Measurements from ENCODE around the gene MXRA7. TPM values are rescaled to one million over a fixed set of nuclear protein-coding genes. Genes with fewer than 3 reads are reported as not detected.
"Not testable (repeated sequence)": the region's sequence is repeated elsewhere in the genome, so short reads cannot be mapped to it uniquely, and the experiment has no call there.

The MXRA7 gene
- 84.9 TPM for polyA plus RNA-seq (2013, experiment 1 of 2)
- polyA plus RNA-seq (2013, experiment 2 of 2) = 83.0 TPM

GRCh38 chr17:76710863-76711611, at the start of gene MXRA7:
Gene MXRA7, minus strand, starts transcription at chr17:76710965. Its CDS starts 19 bp downstream, at chr17:76710946.
- Histone ChIP-seq H3K36me3 (ENCODE audit: control insufficient read depth, insufficient read depth, low read length) (peaks cover 37% of the 10 kb centered on the region), H3K4me3 (ENCODE audit: extremely low read depth, insufficient read depth, low read length, poor library complexity, severe bottlenecking) (peak within 1 kb of the TSS; percentile 66), H3K9me3 (ENCODE audit: control insufficient read depth, low read length) (no peaks in the 10 kb centered on the region), H3K27ac (ENCODE audit: low read depth, low read length, severe bottlenecking) (peak within 1 kb of the TSS; percentile 96), H3K4me1 (ENCODE audit: control insufficient read depth, insufficient read depth, low read length, poor library complexity, severe bottlenecking) (peaks cover 13% of the 10 kb centered on the region)
- 23 to 29% methylated on average over 13 to 17 of the region's 56 CpGs for WGBS, 2 experiments (ENCODE audit: insufficient coverage in 2 of 2)

- Histone ChIP-seq H3K4me1 (ENCODE audit: control insufficient read depth, insufficient read depth, low read length, poor library complexity, severe bottlenecking) (peaks cover 4% of the 10 kb centered on the region), H3K9me3 (ENCODE audit: control insufficient read depth, low read length) (no peaks in the 10 kb centered on the region), H3K4me3 (ENCODE audit: extremely low read depth, insufficient read depth, low read length, poor library complexity, severe bottlenecking) (no peak overlapping the region), H3K27ac (ENCODE audit: low read depth, low read length, severe bottlenecking) (no peak overlapping the region), H3K36me3 (ENCODE audit: control insufficient read depth, insufficient read depth, low read length) (peaks cover 55% of the 10 kb centered on the region)
- WGBS, 2 experiments (ENCODE audit: insufficient coverage in 2 of 2) = 100% methylated on average over 1 of the region's 3 CpGs
These were observed 47.8 kb upstream of the MXRA7 start for GRCh38 chr17:76758570-76758969.

- H3K4me3 ChIP-seq (ENCODE audit: extremely low read depth, insufficient read depth, low read length, poor library complexity, severe bottlenecking) = no peak overlapping the region
- H3K27ac ChIP-seq (ENCODE audit: low read depth, low read length, severe bottlenecking) = no peak overlapping the region
- no peaks in the 10 kb centered on the region for H3K9me3 ChIP-seq (ENCODE audit: control insufficient read depth, low read length)
- H3K4me1 ChIP-seq (ENCODE audit: control insufficient read depth, insufficient read depth, low read length, poor library complexity, severe bottlenecking) = no peaks in the 10 kb centered on the region
- H3K36me3 ChIP-seq (ENCODE audit: control insufficient read depth, insufficient read depth, low read length) = peaks cover 64% of the 10 kb centered on the region
- 93 to 98% methylated on average over 3 of the region's 5 CpGs for WGBS, 2 experiments (ENCODE audit: insufficient coverage in 2 of 2)
These were observed 46.5 kb upstream of the MXRA7 start for GRCh38 chr17:76757256-76757655.

GRCh38 chr17:76755285-76755684, 44.5 kb upstream of the MXRA7 start:
- Histone ChIP-seq H3K4me3 (ENCODE audit: extremely low read depth, insufficient read depth, low read length, poor library complexity, severe bottlenecking) (no peak overlapping the region), H3K9me3 (ENCODE audit: control insufficient read depth, low read length) (no peaks in the 10 kb centered on the region), H3K27ac (ENCODE audit: low read depth, low read length, severe bottlenecking) (no peak overlapping the region), H3K4me1 (ENCODE audit: control insufficient read depth, insufficient read depth, low read length, poor library complexity, severe bottlenecking) (no peaks in the 10 kb centered on the region), H3K36me3 (ENCODE audit: control insufficient read depth, insufficient read depth, low read length) (peaks cover 67% of the 10 kb centered on the region)
- 92 to 100% methylated on average over 1 of the region's 2 CpGs for WGBS, 2 experiments (ENCODE audit: insufficient coverage in 2 of 2)

GRCh38 chr17:76753061-76753961, 42.5 kb upstream of the MXRA7 start:
- no peak overlapping the region for H3K27ac ChIP-seq (ENCODE audit: low read depth, low read length, severe bottlenecking)

GRCh38 chr17:76752006-76752405, 41.2 kb upstream of the MXRA7 start:
- Histone ChIP-seq H3K4me3 (ENCODE audit: extremely low read depth, insufficient read depth, low read length, poor library complexity, severe bottlenecking) (no peak overlapping the region), H3K27ac (ENCODE audit: low read depth, low read length, severe bottlenecking) (no peak overlapping the region), H3K9me3 (ENCODE audit: control insufficient read depth, low read length) (no peaks in the 10 kb centered on the region), H3K36me3 (ENCODE audit: control insufficient read depth, insufficient read depth, low read length) (peaks cover 60% of the 10 kb centered on the region), H3K4me1 (ENCODE audit: control insufficient read depth, insufficient read depth, low read length, poor library complexity, severe bottlenecking) (peaks cover 6% of the 10 kb centered on the region)
- WGBS, 2 experiments (ENCODE audit: insufficient coverage in 2 of 2) = 85 to 89% methylated on average over 2 of the region's 4 CpGs

More at GRCh38 chr17:76753061-76753961, 42.5 kb upstream of the MXRA7 start:
- H3K4me1 ChIP-seq (ENCODE audit: control insufficient read depth, insufficient read depth, low read length, poor library complexity, severe bottlenecking) = no peaks in the 10 kb centered on the region
- H3K36me3 ChIP-seq (ENCODE audit: control insufficient read depth, insufficient read depth, low read length) = peaks cover 63% of the 10 kb centered on the region
- 90 to 96% methylated on average over 9 to 10 of the region's 12 CpGs for WGBS, 2 experiments (ENCODE audit: insufficient coverage in 2 of 2)
- no peak overlapping the region for H3K4me3 ChIP-seq (ENCODE audit: extremely low read depth, insufficient read depth, low read length, poor library complexity, severe bottlenecking)
- H3K9me3 ChIP-seq (ENCODE audit: control insufficient read depth, low read length) = no peaks in the 10 kb centered on the region

- Histone ChIP-seq H3K27ac (ENCODE audit: low read depth, low read length, severe bottlenecking) (no peak overlapping the region), H3K36me3 (ENCODE audit: control insufficient read depth, insufficient read depth, low read length) (peaks cover 60% of the 10 kb centered on the region), H3K4me3 (ENCODE audit: extremely low read depth, insufficient read depth, low read length, poor library complexity, severe bottlenecking) (no peak overlapping the region), H3K4me1 (ENCODE audit: control insufficient read depth, insufficient read depth, low read length, poor library complexity, severe bottlenecking) (peaks cover 6% of the 10 kb centered on the region), H3K9me3 (ENCODE audit: control insufficient read depth, low read length) (peaks cover 2% of the 10 kb centered on the region)
- WGBS, 2 experiments (ENCODE audit: insufficient coverage in 2 of 2) = no CpG with 5 or more reads among the region's 3 CpGs
These were observed 40.7 kb upstream of the MXRA7 start for GRCh38 chr17:76751416-76751993.

GRCh38 chr17:76748657-76749056, 37.9 kb upstream of the MXRA7 start:
- Histone ChIP-seq H3K4me3 (ENCODE audit: extremely low read depth, insufficient read depth, low read length, poor library complexity, severe bottlenecking) (no peak overlapping the region), H3K9me3 (ENCODE audit: control insufficient read depth, low read length) (peaks cover 12% of the 10 kb centered on the region), H3K27ac (ENCODE audit: low read depth, low read length, severe bottlenecking) (no peak overlapping the region), H3K36me3 (ENCODE audit: control insufficient read depth, insufficient read depth, low read length) (peaks cover 67% of the 10 kb centered on the region), H3K4me1 (ENCODE audit: control insufficient read depth, insufficient read depth, low read length, poor library complexity, severe bottlenecking) (peaks cover 6% of the 10 kb centered on the region)
- 83 to 100% methylated on average over 1 of the region's 1 CpG for WGBS, 2 experiments (ENCODE audit: insufficient coverage in 2 of 2)

- WGBS, 2 experiments (ENCODE audit: insufficient coverage in 2 of 2) = 87 to 89% methylated on average over 6 to 8 of the region's 9 CpGs
- Histone ChIP-seq H3K4me1 (ENCODE audit: control insufficient read depth, insufficient read depth, low read length, poor library complexity, severe bottlenecking) (peaks cover 6% of the 10 kb centered on the region), H3K9me3 (ENCODE audit: control insufficient read depth, low read length) (peaks cover 12% of the 10 kb centered on the region), H3K36me3 (ENCODE audit: control insufficient read depth, insufficient read depth, low read length) (peaks cover 70% of the 10 kb centered on the region), H3K27ac (ENCODE audit: low read depth, low read length, severe bottlenecking) (peak overlapping the region; percentile 62), H3K4me3 (ENCODE audit: extremely low read depth, insufficient read depth, low read length, poor library complexity, severe bottlenecking) (no peak overlapping the region)
These were observed 37.1 kb upstream of the MXRA7 start for GRCh38 chr17:76747716-76748363.

GRCh38 chr17:76745785-76746184, 35.0 kb upstream of the MXRA7 start:
- peaks cover 71% of the 10 kb centered on the region for H3K36me3 ChIP-seq (ENCODE audit: control insufficient read depth, insufficient read depth, low read length)
- not testable (repeated sequence) for H3K4me1 ChIP-seq (ENCODE audit: control insufficient read depth, insufficient read depth, low read length, poor library complexity, severe bottlenecking); H3K27ac ChIP-seq (ENCODE audit: low read depth, low read length, severe bottlenecking); H3K4me3 ChIP-seq (ENCODE audit: extremely low read depth, insufficient read depth, low read length, poor library complexity, severe bottlenecking)
- WGBS, 2 experiments (ENCODE audit: insufficient coverage in 2 of 2) = 87 to 100% methylated on average over 1 to 3 of the region's 6 CpGs
- peaks cover 12% of the 10 kb centered on the region for H3K9me3 ChIP-seq (ENCODE audit: control insufficient read depth, low read length)

Data from mesodermal cell (in vitro differentiated cells).